ENCODE data around the gene TMEM53. TPM values are rescaled to one million over a fixed set of nuclear protein-coding genes. Genes with fewer than 3 reads are reported as not detected.

Gene TMEM53
- total and polyA plus RNA-seq, 11 donors: 8.5 to 20.0 (median 12.5) TPM

- DNase-seq (no peak), ATAC-seq (no peak)
- 89 to 91% (median 89%) methylated on average over 13 of the region's 13 CpGs for WGBS, 4 donors
- H3K4me1 ChIP-seq: peaks cover 0 to 29% (median 7%) of the 10 kb centered on the region in 12 donors
- no peaks in the 10 kb centered on the region for H3K27me3 ChIP-seq
- no peaks in the 10 kb centered on the region for H3K9me3 ChIP-seq
- TF ChIP-seq, protein P1, sequence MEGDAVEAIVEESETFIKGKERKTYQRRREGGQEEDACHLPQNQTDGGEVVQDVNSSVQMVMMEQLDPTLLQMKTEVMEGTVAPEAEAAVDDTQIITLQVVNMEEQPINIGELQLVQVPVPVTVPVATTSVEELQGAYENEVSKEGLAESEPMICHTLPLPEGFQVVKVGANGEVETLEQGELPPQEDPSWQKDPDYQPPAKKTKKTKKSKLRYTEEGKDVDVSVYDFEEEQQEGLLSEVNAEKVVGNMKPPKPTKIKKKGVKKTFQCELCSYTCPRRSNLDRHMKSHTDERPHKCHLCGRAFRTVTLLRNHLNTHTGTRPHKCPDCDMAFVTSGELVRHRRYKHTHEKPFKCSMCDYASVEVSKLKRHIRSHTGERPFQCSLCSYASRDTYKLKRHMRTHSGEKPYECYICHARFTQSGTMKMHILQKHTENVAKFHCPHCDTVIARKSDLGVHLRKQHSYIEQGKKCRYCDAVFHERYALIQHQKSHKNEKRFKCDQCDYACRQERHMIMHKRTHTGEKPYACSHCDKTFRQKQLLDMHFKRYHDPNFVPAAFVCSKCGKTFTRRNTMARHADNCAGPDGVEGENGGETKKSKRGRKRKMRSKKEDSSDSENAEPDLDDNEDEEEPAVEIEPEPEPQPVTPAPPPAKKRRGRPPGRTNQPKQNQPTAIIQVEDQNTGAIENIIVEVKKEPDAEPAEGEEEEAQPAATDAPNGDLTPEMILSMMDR (IDR thresholded peaks at IDR 0.05): no peak
- TF ChIP-seq POLR2A (IDR thresholded peaks at IDR 0.05): no peak
- no peak overlapping the region for H3K4me3 ChIP-seq
- H3K36me3 ChIP-seq: peaks cover 0 to 86% (median 77%) of the 10 kb centered on the region in 9 donors
- intact Hi-C loops (cut with DNase I): no loop called here
- H3K27ac ChIP-seq: no peak overlapping the region
Measured at GRCh38 chr1:44648529-44649250, 25.6 kb downstream of the TMEM53 start.

DNA sequence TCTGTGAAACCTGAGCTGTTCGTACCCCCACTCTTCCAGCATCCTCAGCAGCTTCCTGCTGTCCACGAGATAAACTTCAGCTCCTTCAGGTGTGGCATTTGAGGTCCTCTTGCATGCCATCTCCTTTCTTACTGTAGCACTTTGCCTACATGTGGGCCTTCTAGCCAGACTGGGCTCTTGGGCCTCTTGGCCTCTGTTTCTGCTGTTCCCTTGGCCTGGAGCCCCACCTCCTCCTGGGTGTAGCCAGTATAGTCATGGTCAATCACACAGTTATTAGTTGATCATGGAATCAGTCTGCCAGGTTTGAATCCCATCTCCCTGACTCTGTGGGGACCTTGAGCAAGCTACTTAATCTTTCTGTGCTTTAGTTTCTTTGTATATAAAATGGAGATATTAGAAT lies 26.4 kb downstream of the TMEM53 start:
- no peak for TF ChIP-seq POLR2A (IDR thresholded peaks at IDR 0.05)
- TF ChIP-seq, protein P1 (IDR thresholded peaks at IDR 0.05): no peak
- Histone ChIP-seq H3K4me1 (peaks cover 0 to 37% (median 12%) of the 10 kb centered on the region in 12 donors), H3K27ac (no peak overlapping the region), H3K36me3 (peaks cover 0 to 94% (median 82%) of the 10 kb centered on the region in 9 donors), H3K27me3 (no peaks in the 10 kb centered on the region), H3K9me3 (no peaks in the 10 kb centered on the region), H3K4me3 (no peak overlapping the region)
- intact Hi-C loops (cut with DNase I): no loop called here
- WGBS, 4 donors: 77 to 89% (median 82%) methylated on average over 2 of the region's 2 CpGs
- ATAC-seq (no peak), DNase-seq (no peak)

DNA sequence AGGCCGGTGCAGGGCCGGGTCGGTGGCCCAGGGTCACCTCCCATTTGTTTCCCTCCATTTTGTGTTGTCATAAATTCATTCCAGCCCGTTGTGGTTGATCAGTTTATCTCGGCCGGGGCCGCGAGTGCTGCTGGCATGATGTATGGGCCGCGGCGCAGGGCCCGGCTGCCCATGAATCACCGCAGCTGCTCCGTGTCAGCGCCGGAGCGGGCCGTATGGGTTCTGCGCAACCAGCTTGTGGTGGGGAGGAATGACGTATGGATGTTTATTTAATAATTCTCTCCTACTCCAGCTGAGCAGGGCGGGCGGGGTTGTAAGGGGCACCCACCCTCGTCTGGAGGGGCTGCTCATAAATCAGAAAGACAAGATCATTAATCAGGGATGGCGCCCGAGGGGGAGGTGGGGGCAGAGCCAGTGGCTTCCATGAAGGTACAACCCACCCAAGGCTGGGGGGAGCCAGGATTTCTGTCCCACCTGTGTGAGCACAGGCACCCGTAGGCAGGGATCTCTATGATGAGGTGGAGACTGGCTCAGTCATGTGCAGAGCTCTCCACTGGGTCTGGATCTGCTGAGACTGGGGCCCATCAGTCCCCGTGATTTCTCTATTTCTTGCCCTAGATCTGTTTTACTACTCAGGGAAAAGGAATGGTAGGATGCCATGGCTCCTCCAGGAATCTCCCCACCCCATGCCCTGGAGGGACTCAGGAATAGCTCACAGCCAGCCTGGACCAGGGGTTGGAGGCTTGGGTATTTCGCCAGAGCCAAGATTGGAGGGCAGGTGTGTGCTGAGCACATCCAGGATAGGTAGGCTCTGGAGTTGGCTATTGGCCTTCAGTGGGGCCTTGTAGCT lies 27.8 kb downstream of the TMEM53 start:
- H3K27me3 ChIP-seq: no peaks in the 10 kb centered on the region
- H3K4me3 ChIP-seq: no peak overlapping the region
- H3K27ac ChIP-seq: peak overlapping the region in 2 of 12 donors; percentile 6 to 82
- DNase-seq (no peak), ATAC-seq (no peak)
- peaks cover 0 to 100% (median 92%) of the 10 kb centered on the region in 9 donors for H3K36me3 ChIP-seq
- peaks cover 0 to 50% (median 15%) of the 10 kb centered on the region in 12 donors for H3K4me1 ChIP-seq
- intact Hi-C loops (cut with DNase I): no loop called here
- TF ChIP-seq, protein P1 (IDR thresholded peaks at IDR 0.05): no peak
- no peak for TF ChIP-seq POLR2A (IDR thresholded peaks at IDR 0.05)
- H3K9me3 ChIP-seq: no peaks in the 10 kb centered on the region
- 92 to 95% (median 93%) methylated on average over 28 of the region's 28 CpGs for WGBS, 4 donors

Data from heart left ventricle (tissue), 16 donors.